ENCODE measurements around the gene BTN1A1. TPM values are rescaled to one million over a fixed set of nuclear protein-coding genes. Genes with fewer than 3 reads are reported as not detected.

The BTN1A1 gene
- total and polyA plus RNA-seq, 9 of the 15 experiments (the other 6 are each of a cell fraction or from before 2014, with no cell fraction given): 0.01 to 0.15 (median 0.06) TPM; not detected in 4

- no peak for TF ChIP-seq TCF7L2 (IDR thresholded peaks at IDR 0.05; ENCODE audit: low read depth, low read length)
- TF ChIP-seq USF1 (CRISPR knock-in tag; IDR thresholded peaks at IDR 0.05): peak; percentile 53; the same call in 1 of the 2 replicates
- TF ChIP-seq CBX2 (IDR thresholded peaks at IDR 0.05; ENCODE audit: insufficient read depth, low read length, poor library complexity, severe bottlenecking): no peak
- TF ChIP-seq SAFB2 (IDR thresholded peaks at IDR 0.05; ENCODE audit: borderline replicate concordance, low read depth, low read length, severe bottlenecking): no peak
- TF ChIP-seq BCLAF1 (IDR thresholded peaks at IDR 0.05; ENCODE audit: borderline replicate concordance in 1 of 2, control insufficient read depth in 1 of 2, low read depth in 2 of 2, low read length in 1 of 2): no peak
- TF ChIP-seq HMGN3 (IDR thresholded peaks at IDR 0.05; ENCODE audit: borderline replicate concordance, extremely low read depth, insufficient read length, low read depth, low read length): peak; percentile 50
- peak; percentile 71; the same call in 1 of the 2 replicates for TF ChIP-seq ZNF766 (CRISPR knock-in tag; conservative IDR thresholded peaks at IDR 0.05)
- no peak for TF ChIP-seq ZNF778 (CRISPR knock-in tag; IDR thresholded peaks at IDR 0.05)
- no peak for TF ChIP-seq HDAC3 (IDR thresholded peaks at IDR 0.05; ENCODE audit: borderline replicate concordance, partially characterized antibody)
- no peak for TF ChIP-seq RBM14 (IDR thresholded peaks at IDR 0.05; ENCODE audit: borderline replicate concordance, insufficient read depth, low read depth, low read length)
- no peak; a peak in 1 of 4 replicates for TF ChIP-seq CSDE1 (IDR thresholded peaks at IDR 0.05)
- no peak for TF ChIP-seq MTA1 (IDR thresholded peaks at IDR 0.05; ENCODE audit: borderline replicate concordance)
- TF ChIP-seq MNT (conservative IDR thresholded peaks at IDR 0.05): peak; percentile 30 to 67
- TF ChIP-seq NBN (IDR thresholded peaks at IDR 0.05; ENCODE audit: low read depth): peak; percentile 90
- TF ChIP-seq FUS (optimal IDR thresholded peaks at IDR 0.05; ENCODE audit: low read depth, low read length): peak; percentile 56
- TF ChIP-seq RBM39 (optimal IDR thresholded peaks at IDR 0.05; ENCODE audit: low read depth, low read length): no peak
- no peak for TF ChIP-seq BCL6 (CRISPR knock-in tag; IDR thresholded peaks at IDR 0.05)
- 0 out of 2 replicates have a peak, but pooled peaks have one; percentile 21 for TF ChIP-seq ETS1 (conservative IDR thresholded peaks at IDR 0.05; ENCODE audit: control insufficient read depth, low read depth, low read length)
- peak; percentile 80; the same call in 1 of the 2 replicates for TF ChIP-seq NR3C1 (CRISPR knock-in tag; IDR thresholded peaks at IDR 0.05)
These were observed 21.7 kb downstream of the BTN1A1 start (continued) for GRCh38 chr6:26521600-26522391.
